GM19351 (cell line): ENCODE data around the gene NOCT.
"Not testable (repeated sequence)": the region's sequence is repeated elsewhere in the genome, so short reads cannot be mapped to it uniquely, and the experiment has no call there.

ENCODE experiments used
- ATAC-seq: cut with Tn5 transposase; IDR thresholded peaks from one replicate; pipeline ENCODE4 v1.9.1; 2021; ENCODE audit warnings: mild to moderate bottlenecking, moderate library complexity; ENCODE audit not compliant: unreplicated experiment

The NOCT gene, protein sequence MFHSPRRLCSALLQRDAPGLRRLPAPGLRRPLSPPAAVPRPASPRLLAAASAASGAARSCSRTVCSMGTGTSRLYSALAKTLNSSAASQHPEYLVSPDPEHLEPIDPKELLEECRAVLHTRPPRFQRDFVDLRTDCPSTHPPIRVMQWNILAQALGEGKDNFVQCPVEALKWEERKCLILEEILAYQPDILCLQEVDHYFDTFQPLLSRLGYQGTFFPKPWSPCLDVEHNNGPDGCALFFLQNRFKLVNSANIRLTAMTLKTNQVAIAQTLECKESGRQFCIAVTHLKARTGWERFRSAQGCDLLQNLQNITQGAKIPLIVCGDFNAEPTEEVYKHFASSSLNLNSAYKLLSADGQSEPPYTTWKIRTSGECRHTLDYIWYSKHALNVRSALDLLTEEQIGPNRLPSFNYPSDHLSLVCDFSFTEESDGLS

DNA sequence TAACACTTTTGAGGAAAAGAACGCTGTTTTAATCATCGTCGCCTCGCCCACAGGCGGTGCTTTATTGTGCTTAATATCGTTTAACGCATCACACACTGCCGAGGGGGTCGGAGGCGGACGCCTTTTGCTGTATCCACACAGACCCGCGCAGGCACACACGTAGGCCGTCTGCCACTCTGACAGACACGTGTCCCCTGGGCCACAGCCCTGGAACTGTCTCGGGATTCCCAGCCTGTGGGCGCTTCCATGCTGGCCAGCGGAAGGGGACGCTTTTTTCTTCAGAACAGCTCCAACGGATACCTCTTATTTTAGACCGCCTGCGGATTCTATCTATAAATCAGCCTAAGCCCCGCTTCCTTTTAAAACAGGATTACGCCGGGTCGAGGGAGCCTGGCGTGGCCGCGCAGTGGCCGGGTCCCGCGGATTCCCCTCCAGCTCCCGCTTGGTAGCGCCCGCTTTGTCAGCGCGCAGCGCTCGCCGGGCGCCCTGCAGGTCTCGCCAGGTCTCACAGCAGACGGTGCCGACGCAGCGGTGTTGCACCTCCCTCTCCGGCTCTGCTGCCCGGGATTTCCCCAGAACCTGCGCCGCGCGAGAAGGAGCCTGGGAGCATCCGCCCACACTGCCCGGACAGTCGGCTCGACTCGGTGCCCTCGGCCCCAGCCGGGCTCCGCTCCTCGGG is at the start of gene NOCT:
Gene NOCT (plus strand): TSS at position 513 of the 679 bp plus-strand sequence. CDS start 201 bp downstream, outside the sequence.
- peak; percentile 91 for ATAC-seq

DNA sequence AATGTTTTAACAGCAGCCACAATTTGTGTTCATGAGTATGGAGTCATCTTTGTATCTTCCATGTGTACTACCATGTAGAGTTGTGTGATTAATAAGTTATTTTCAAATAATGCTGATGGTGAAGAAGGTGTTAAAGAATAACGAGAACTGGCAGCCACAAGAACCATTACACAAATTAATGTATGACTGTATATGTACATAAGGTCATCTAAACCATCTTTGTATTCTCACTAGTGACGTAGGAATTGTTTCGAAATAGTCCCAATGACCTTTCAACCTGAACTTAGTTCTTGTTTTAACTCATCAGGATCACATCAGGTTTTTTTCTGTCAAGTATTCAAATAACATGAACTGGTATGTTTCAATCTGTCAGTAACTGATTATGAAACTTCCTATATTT is 48.3 kb upstream of the NOCT start:
- ATAC-seq, result peak; percentile 95

DNA sequence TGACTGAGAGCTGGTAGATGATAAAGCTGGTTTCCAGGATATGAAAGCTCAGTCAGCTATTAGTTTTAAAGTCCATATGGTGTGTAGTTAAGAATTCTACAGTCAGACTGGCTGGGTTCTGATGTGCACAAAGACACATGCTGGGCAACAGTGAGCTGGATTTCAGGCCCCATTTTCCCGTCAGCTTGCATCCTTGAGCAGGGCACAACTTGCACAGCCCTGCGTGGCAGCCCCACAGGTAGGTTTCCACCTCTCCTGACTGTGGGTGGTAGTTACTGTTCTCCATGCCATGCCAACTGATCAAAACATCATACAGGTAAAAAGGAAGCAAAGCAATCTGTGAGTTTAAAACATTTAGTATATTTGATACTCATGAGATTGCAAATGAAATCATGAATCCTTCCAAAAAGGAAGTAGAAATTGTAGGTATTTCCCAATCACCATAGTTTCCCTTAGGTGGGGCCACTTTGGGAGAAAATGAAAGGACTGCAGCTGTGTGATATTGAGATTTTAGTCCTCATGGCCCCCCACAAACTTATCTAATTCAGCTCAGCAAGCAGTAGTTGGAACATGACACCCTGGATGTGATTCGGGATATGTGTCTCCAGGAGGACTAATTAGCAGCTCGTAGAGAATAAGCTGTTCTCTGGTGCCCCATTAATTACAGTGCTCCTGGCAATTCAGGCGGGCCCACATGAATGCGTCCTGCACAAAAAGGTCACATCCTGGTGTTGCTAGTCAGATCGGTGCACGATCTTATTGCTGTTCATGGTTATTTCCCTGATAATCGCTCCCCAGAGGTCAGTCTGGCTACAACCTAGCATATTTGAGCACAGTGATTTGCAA is 42.4 kb upstream of the NOCT start:
- ATAC-seq, result no peak

DNA sequence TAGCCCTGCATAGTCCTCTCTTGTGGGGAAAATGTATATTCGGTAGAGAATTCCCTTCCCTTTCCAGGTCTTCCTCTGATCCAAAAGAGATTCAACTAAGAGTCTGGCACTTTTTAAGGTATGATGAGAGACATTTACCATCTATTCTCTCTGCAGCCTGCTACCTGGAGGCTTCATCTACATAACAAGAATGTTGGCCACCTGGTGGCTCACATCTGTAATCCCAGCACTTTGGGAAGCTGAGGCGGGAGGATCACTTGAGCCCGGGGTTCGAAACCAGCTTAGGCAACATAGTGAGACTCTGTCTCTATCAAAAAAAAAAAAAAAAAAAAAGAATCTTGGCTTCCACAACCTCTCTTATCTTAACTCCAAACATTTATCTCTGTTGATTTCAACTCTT is 40.4 kb upstream of the NOCT start:
- ATAC-seq, result no peak

DNA sequence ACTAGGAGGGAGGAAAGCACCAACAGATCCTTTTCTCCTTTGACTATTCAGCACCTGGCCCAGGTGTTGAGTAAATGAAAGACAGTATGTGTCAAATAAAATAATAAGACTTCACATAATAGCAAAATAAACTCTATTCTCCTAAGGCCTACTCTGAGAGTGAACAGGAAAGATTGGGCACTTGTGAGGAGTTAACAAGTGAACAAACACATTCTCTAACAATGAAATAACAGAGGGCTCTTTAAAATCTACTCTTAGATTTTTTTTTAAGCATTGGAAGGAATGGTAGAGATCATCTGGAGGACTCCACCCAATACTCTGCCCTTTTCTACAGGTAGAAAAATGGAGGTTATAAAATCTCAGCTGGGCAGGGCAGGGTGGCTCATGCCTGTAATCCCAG is 39.1 kb upstream of the NOCT start:
- no peak for ATAC-seq

DNA sequence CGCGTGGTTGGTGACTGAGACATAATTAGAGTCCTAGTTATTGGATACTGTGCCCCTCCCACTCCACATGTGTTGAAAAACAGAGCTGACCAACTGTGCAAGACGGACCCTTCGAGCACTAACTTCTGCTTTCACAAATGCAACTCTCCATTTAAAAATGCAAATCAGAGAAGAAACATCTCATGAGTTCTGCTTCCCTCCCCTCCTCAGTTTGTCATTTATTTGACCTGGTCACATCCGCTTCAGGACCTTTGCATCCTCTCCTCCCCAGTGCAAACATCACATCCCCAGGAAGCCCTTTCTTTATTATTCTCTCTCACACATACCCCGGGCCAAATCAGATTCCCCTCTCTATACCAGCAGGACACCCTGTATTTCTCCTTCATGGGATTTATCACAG is 38.1 kb upstream of the NOCT start:
- ATAC-seq, result peak; percentile 95

DNA sequence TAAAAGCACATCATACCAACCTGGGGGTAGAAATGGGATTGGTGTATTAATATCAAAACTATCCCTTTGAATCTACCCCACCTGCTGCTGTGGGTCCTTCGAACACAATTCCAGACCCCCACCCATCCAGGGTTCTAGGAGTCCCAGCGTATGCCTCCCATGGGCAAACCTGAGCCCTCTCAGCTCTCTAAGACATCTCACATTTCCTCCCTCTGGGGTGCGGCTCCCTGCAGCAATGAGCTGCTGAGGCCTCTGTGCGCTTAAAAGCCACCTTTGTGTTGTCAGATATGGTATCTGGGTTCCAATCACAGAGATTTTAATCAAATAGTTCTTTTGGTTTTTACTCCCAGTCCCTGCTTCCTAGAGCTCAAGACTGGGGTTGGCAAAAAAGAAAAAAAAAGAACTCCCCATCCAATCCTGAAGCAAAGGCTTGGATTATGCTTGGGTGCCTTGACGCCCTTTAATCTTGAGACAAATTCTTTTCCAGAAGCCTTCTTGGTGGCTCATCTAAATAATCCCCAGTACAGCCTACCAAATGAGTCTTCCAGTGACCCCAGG is 37.5 kb upstream of the NOCT start:
- no peak for ATAC-seq

DNA sequence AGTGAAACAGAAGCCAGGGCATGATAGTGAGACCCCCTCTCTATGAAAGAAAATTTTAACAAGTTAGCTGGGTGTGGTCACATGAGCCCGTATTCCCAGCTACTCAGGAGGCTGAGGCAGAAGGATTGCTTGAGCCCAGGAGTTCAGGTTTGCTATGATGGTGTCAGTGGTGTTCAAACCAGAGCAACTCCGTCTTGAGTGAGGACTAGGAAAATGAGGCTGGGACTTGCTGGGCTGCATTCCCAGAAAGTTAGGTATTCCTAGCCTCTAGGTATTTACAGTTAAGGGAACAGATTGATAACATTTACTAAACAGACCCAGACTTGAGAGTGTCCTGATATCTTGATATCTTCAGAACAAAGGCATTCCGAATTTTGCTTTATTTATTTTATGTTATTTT is 37.0 kb upstream of the NOCT start:
- ATAC-seq, result no peak

DNA sequence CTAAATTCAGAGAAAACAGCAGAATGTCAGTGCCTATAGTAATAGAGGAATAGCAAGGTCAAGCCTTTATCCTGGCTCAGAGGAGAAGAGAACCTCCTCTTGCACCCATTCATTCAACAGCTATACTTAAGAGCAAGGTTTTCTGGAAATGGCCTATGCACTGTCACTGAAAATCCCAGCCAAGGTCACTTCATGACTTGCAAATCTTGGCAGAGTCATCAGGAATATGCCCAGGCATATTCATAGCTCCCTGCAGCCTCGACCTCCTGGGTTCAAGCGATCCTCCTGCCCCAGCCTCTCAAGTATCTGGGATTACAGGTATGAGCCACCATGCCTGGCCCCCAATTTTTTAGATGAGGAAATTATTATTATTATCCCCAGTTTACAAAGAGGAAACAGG is 35.8 kb upstream of the NOCT start:
- no peak for ATAC-seq

DNA sequence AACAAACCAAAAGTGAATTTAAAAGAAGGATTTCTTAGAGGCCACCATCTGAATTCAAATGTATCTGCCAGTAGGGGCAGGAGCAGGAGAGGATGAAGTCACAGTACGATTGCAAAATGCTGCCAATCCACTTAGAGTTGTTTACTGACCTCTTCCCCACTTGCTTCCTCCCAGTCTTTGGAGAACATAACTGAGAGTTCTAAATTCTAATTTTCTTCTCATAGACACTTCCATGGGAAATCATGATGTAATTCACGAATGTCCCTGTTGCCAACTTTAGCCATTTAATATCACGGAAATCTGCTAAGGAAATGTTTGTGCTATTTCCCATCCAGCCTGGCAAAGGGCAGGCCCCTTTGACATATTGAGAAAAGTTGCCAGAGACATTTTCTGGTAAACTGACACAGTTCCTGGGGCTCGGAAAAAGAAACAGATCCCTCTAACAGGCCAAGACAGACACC is 33.6 kb upstream of the NOCT start:
- no peak for ATAC-seq

DNA sequence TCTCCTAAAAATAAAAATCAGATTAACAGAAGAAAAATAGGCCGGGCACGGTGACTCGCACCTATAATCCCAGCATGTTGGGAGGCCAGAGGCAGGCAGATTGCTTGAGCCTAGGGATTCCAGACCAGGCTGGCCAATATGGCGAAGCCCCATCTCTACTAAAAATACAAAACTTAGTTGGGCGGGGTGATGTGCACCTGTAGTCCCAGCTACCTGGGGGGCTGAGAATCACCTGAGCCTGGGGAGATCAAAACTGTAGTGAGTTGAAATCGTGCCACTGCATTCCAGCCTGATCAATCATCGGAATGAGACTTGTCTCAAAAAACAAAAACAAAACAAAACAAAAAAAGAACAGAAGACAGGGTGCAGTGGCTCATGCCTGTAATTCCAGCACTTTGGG is 32.8 kb upstream of the NOCT start:
- ATAC-seq, result no peak

DNA sequence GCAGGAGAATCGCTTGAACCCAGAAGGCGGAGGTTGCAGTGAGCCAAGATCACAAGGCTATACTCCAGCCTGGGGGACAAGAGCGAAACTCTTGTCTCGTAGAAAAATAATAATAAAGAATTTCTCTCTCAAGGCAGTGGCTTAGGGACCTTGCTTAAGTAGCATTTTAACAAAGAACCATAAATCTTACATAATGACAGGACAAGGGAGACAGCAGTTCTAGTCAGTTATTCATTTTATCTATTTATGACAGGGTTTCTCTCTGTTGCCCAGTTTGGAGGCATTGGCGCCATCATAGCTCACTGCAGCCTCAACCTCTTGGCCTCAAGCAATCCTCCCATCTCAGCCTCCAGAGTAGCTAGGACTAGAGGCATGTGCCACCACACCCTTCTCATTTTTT is 31.9 kb upstream of the NOCT start:
- ATAC-seq, result no peak

DNA sequence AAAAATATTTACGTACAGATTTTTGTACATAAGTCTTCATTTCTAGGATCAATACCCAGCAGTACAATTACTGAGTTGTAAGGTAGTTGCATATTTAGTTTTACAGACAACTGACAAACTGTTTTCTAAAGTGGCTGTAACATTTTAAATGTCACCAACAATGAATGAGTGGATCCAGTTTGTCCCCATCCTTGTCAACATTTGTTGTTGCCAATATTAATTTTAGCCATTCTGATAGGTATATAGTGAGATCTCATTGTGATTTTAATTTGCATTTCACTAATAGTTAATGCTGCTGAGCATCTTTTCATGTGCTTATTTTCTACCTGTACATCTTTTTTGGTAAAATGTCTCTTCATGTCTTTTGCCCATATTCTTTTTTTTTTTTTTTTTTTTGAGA is 30.9 kb upstream of the NOCT start:
- ATAC-seq, result no peak

DNA sequence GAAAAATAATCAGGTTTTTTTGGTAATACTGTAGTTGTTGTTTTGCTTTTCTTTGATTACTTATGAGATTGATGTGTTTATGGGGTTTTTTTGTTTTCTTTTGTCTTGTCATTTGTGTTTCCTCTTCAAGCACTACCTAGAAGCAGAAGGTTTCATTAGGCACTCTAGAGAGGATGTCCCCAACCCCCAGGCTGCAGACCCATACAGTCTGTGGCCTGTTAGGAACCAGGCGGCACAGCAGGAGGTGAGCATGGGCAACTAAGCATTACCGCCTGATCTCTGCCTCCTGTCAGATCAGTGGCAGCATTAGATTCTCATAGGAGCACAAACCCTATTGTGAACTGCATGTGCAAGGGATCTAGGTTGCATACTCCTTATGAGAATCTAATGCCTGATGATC is 22.9 kb upstream of the NOCT start:
- peak; percentile 42 for ATAC-seq

DNA sequence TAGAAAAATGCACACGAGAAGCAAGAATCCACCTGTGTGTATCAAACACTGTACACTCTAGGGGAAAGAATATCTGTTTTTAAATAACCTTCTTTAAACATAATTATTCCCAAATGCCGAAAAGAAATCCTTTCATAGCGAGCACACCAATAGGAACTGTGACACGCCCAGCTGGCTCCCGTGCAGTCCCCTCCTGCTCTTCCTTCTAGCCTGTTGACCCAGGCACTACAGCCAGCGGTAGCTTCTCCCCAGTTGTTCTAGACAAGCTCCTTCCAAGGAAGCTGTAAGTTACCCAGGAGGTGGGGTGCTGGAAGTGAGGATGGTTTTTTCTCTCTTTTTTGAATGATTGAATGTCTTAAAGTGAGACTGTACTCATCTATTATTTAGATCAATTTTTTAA is 19.5 kb upstream of the NOCT start:
- no peak for ATAC-seq

DNA sequence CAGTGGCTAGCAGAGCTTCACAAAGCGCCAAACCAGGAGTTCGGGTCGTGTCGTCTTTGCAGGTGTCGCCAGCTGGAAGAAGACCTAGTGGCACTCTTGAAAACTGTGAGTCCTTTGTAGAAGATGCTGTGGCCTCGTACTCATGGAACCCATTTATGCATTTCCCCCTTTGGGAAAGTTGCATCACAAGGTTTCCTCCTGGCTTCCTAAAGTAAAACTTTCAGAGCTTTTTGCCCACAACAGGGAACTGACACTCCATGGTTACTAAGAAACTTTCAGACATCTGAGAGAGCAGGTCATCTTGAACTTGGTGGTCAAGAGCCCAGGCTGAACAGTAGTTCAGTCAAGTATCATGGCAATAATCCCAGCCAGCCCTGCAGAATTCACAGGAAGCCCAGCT is 15.9 kb upstream of the NOCT start:
- no peak for ATAC-seq

DNA sequence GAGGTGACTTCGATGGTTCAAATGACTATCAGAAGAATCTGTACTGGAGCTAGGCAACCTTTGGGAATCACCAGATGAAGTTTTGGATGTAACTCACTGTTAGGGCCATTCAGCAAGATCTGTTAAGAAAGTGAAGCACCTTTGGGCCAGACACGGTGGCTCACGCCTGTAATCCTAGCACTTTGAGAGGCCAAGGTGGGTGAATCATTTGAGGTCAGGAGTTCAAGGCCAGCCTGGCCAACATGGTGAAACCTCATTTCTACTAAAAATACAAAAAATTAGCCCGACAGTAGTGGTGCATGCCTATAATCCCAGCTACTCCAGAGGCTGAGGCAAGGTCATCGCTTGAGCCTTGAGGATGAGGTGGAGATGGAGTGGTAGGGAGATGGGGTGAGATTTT is 15.4 kb upstream of the NOCT start:
- ATAC-seq, result not testable (repeated sequence)

DNA sequence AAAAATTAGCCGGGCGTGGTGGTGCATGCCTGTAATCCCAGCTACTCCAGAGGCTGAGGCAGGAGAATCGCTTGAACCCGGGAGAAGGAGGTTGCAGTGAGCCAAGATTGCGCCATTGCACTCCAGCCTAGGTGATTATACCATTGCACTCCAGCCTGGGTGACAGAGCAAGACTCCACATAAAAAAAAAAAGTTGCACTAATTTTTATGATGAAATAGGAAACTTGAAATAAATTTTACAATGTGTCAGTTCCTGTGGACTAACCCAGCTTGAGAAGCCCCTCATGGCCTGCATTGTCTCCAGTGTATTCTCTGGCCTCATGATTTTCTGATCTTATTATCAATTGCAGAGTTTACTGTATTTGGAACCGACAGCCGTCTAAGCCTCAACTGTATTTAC is 14.2 kb upstream of the NOCT start:
- not testable (repeated sequence) for ATAC-seq

DNA sequence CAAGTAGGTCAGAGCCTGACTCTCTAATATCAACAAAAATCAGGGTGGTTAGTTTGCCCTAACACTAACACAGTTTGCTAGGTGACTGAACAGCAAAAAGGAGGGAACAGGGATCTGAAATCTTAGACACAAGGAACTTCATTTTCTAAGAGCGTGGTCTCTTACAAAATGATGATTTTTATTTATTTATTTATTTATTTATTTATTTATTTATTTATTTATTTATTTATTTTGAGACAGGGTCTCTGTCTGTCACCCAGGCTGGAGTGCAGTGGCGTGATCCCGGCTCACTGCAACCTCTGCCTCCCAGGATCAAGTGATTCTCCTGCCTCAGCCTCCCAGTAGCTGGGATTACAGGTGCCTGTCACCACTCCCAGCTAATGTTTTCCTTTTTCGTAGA is 11.9 kb upstream of the NOCT start:
- not testable (repeated sequence) for ATAC-seq

DNA sequence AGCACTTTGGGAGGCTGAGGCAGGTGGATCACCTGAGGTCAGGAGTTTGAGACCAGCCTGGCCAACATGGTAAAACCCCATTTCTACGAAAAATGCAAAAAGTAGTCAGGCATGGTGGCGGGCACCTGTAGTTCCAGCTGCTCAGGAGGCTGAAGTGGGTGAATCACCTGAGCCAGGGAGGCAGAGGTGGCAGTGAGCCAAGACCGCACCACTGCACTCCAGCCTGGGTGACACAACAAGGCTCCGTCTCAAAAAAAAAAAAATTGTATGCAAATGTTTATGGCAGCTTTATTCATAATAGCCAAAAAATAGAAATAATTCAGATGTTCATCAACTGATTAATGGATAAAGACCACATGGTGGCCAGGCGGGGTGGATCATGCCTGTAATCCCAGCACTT is 9.8 kb upstream of the NOCT start:
- no peak for ATAC-seq

DNA sequence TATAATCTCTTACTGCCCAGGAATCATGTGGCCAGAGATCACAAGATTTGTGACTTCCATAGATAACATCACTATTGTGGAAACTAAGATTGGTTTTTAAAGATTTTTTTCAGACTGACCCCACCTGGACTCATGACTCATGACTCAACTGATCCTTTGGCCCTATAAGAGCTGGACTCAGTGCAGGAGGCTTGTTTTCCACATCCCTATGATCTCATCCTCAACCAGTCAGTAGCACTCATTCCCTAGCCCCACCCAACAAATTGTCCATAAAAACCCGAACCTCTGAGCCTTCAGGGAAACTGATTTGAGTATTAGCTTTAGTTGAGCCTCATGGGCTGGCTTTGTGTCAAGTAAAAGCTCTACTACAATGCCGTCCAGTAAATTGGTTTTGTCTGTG is 7.9 kb upstream of the NOCT start:
- ATAC-seq, result no peak
